ENCODE results near the gene RTL1. TPM values are rescaled to one million over a fixed set of nuclear protein-coding genes. Genes with fewer than 3 reads are reported as not detected.

Gene RTL1
- polyA plus RNA-seq, 1 of the 3 experiments (the other 2 are of a cell fraction) = 0.07 TPM

- Histone ChIP-seq H3K9me3 (no peaks in the 10 kb centered on the region), H3K4me1 (ENCODE audit: control insufficient read depth in 1 of 2, insufficient read depth in 2 of 2, low read depth in 1 of 2, low read length in 1 of 2) (peaks cover 3 to 68% of the 10 kb centered on the region in 2 experiments; a peak in 3 of 4 replicates), H3K4me2 (no peak overlapping the region), H3K27ac (ENCODE audit: low read depth in 2 of 2, low read length in 1 of 2) (peak overlapping the region in 1 of 2 experiments; percentile 60; a peak in 1 of 4 replicates), H3K36me3 (replicated peaks in 1 of 2; ENCODE audit: control insufficient read depth in 1 of 2, insufficient read depth in 2 of 2, low read length in 1 of 2) (no peaks in the 10 kb centered on the region), H3F3A (replicated peaks; ENCODE audit: insufficient read depth) (no peaks in the 10 kb centered on the region), H3K4me3 (ENCODE audit: low read depth in 2 of 2, low read length in 1 of 2) (no peak overlapping the region), H3K79me2 (ENCODE audit: insufficient read depth) (no peaks in the 10 kb centered on the region), H3K27me3 (ENCODE audit: insufficient read depth) (no peaks in the 10 kb centered on the region), H4K20me1 (ENCODE audit: insufficient read depth) (no peaks in the 10 kb centered on the region), H3K9me2 (no peaks in the 10 kb centered on the region), H2AFZ (ENCODE audit: low read depth) (no peak overlapping the region), H3K9ac (no peak overlapping the region)
- DNase-seq = no peak
- POLR2A ChIA-PET = no interaction called here
- CTCF ChIA-PET = interaction anchor here (0.7 to 1.5 kb wide), 5 partner anchors 8 to 506 kb away, joined by 3 to 5 read pairs (median 3); no protein-coding TSS in a partner anchor
- TF ChIP-seq CHD2 (IDR thresholded peaks at IDR 0.05; ENCODE audit: low read length, partially characterized antibody) = no peak
- no peak for TF ChIP-seq ELF1 (IDR thresholded peaks at IDR 0.05)
- TF ChIP-seq YY1 (IDR thresholded peaks at IDR 0.05; ENCODE audit: low read depth) = no peak
- no peak for TF ChIP-seq MEF2A (IDR thresholded peaks at IDR 0.05; ENCODE audit: borderline replicate concordance, low read depth)
- no peak for TF ChIP-seq GATA2 (CRISPR knock-in tag; IDR thresholded peaks at IDR 0.05)
- no peak for TF ChIP-seq MAX (IDR thresholded peaks at IDR 0.05; ENCODE audit: low read depth)
- no peak for TF ChIP-seq RFX5 (IDR thresholded peaks at IDR 0.05; ENCODE audit: low read length)
- no peak for TF ChIP-seq POLR2AphosphoS5 (IDR thresholded peaks at IDR 0.05; ENCODE audit: low read depth, low read length)
- TF ChIP-seq PBX3 (IDR thresholded peaks at IDR 0.05) = no peak
- no peak for TF ChIP-seq FOXM1 (IDR thresholded peaks at IDR 0.05; ENCODE audit: low read depth)
- TF ChIP-seq USF2 (IDR thresholded peaks at IDR 0.05; ENCODE audit: borderline replicate concordance, low read depth, low read length) = no peak
- 61% methylated on average over 8 of the region's 8 CpGs for WGBS (ENCODE audit: low lambda C conversion rate)
Measured at GRCh38 chr14:100890061-100890850, 13.3 kb downstream of the RTL1 start.

GRCh38 chr14:100889641-100890040, 13.9 kb downstream of the RTL1 start:
- Histone ChIP-seq H3K4me1 (ENCODE audit: control insufficient read depth in 1 of 2, insufficient read depth in 2 of 2, low read depth in 1 of 2, low read length in 1 of 2) (peaks cover 3 to 66% of the 10 kb centered on the region in 2 experiments; a peak in 3 of 4 replicates), H3K4me3 (ENCODE audit: low read depth in 2 of 2, low read length in 1 of 2) (no peak overlapping the region), H3K27ac (ENCODE audit: low read depth in 2 of 2, low read length in 1 of 2) (peak overlapping the region in 1 of 2 experiments; percentile 71; a peak in 1 of 4 replicates), H3K79me2 (ENCODE audit: insufficient read depth) (no peaks in the 10 kb centered on the region), H3K27me3 (ENCODE audit: insufficient read depth) (no peaks in the 10 kb centered on the region), H3K36me3 (replicated peaks in 1 of 2; ENCODE audit: control insufficient read depth in 1 of 2, insufficient read depth in 2 of 2, low read length in 1 of 2) (no peaks in the 10 kb centered on the region), H3K9me2 (no peaks in the 10 kb centered on the region), H3K4me2 (no peak overlapping the region), H4K20me1 (ENCODE audit: insufficient read depth) (no peaks in the 10 kb centered on the region), H3K9ac (no peak overlapping the region), H2AFZ (ENCODE audit: low read depth) (no peak overlapping the region), H3F3A (replicated peaks; ENCODE audit: insufficient read depth) (no peaks in the 10 kb centered on the region), H3K9me3 (no peaks in the 10 kb centered on the region)
- ChIA-PET POLR2A (no interaction called here), CTCF (interaction anchor here (1.0 to 1.5 kb wide), 5 partner anchors 9 to 505 kb away, joined by 3 to 5 read pairs (median 3); no protein-coding TSS in a partner anchor)
- TF ChIP-seq JUND (IDR thresholded peaks at IDR 0.05) (no peak), FOSL2 (IDR thresholded peaks at IDR 0.05; ENCODE audit: borderline replicate concordance, low read depth) (no peak), SMC3 (IDR thresholded peaks at IDR 0.05; ENCODE audit: low read depth, low read length) (no peak), USF2 (IDR thresholded peaks at IDR 0.05; ENCODE audit: borderline replicate concordance, low read depth, low read length) (no peak)
- DNase-seq = no peak
- 81% methylated on average over 6 of the region's 6 CpGs for WGBS (ENCODE audit: low lambda C conversion rate)
